Body of pancreas (tissue), 4 donors: ENCODE measurements around the gene GRIN1. TPM values are rescaled to one million over a fixed set of nuclear protein-coding genes. Genes with fewer than 3 reads are reported as not detected.

ENCODE experiments used
- ATAC-seq: fragments of 150-250 bp; one replicate; pipeline ENCODE4 v1.9.1; 2016
- DNase-seq, 4 donors: peaks; one replicate each; pipeline ENCODE4 v3.0.0-alpha.2; 2019
- H3K27ac ChIP-seq, 4 donors: fragments of 200-600 bp; sonication (generic); 1 replicate in 3 of 4; 2 replicates in 1 of 4; pipeline versions ENCODE4 v1.5.1 to v1.6.1; 2016 to 2019; ENCODE audit warnings: mild to moderate bottlenecking in 1 of 4, mixed read lengths in 1 of 4, moderate library complexity in 1 of 4
- H3K27me3 ChIP-seq, 2 donors: fragments of 200-600 bp; sonication (generic); one replicate each; pipeline ENCODE4 v1.6.0; 2016; ENCODE audit warnings: mild to moderate bottlenecking in 1 of 2
- H3K36me3 ChIP-seq, 2 donors: fragments of 200-600 bp; sonication (generic); replicated peaks in 1 of 2; 2 replicates each; pipeline ENCODE4 v1.5.1; 2016; ENCODE audit warnings: low read depth in 2 of 2; ENCODE audit not compliant: insufficient read depth in 1 of 2
- H3K4me1 ChIP-seq: fragments of 200-600 bp; sonication (generic); one replicate; pipeline ENCODE4 v1.6.0; 2016
- H3K4me3 ChIP-seq, 2 donors: fragments of 200-600 bp; sonication (generic); 1 replicate in 1 of 2; 2 replicates in 1 of 2; pipeline ENCODE4 v1.5.1; 2016 to 2019
- H3K9me3 ChIP-seq, 3 donors: fragments of 200-600 bp; sonication (generic); 1 replicate in 2 of 3; 2 replicates in 1 of 3; pipeline ENCODE4 v1.5.1; 2016
- POLR2A ChIP-seq, 3 donors: fragments of 450-650 bp; IDR thresholded peaks; one replicate each; pipeline ENCODE4 v1.6.1; 2016; ENCODE audit warnings: antibody characterized with exemption in 3 of 3, mild to moderate bottlenecking in 2 of 3
- WGBS, 2 donors: methylation state at CpG; one replicate each; pipeline ENCODE4 v1.1.5; 2017; 5-methylcytosine and 5-hydroxymethylcytosine counted together
- intact Hi-C: fragments of 100-400 bp; cut with DNase I; formaldehyde crosslinking; loops from one replicate; pipeline ENCODE4 v1.15.1; 2023
- total RNA-seq, 2 donors: library from RNA; depleted of rRNA; stranded (reverse); fragments of >200 nt; gene quantifications; one replicate each; pipeline ENCODE4 v1.1.0, GENCODE V29; 2016
- TF ChIP-seq, protein P1 (sequence below), 7 experiments: fragments of 450-650 bp in 4 of 7; fragments of 200-600 bp in 3 of 7; sonication (generic) in 3 of 7; IDR thresholded peaks; one replicate each; pipeline ENCODE4 v1.5.1; 2016 to 2019; ENCODE audit warnings: antibody characterized with exemption in 7 of 7

The GRIN1 gene
- total RNA-seq, 2 donors from 2014 or later, result not detected

DNA sequence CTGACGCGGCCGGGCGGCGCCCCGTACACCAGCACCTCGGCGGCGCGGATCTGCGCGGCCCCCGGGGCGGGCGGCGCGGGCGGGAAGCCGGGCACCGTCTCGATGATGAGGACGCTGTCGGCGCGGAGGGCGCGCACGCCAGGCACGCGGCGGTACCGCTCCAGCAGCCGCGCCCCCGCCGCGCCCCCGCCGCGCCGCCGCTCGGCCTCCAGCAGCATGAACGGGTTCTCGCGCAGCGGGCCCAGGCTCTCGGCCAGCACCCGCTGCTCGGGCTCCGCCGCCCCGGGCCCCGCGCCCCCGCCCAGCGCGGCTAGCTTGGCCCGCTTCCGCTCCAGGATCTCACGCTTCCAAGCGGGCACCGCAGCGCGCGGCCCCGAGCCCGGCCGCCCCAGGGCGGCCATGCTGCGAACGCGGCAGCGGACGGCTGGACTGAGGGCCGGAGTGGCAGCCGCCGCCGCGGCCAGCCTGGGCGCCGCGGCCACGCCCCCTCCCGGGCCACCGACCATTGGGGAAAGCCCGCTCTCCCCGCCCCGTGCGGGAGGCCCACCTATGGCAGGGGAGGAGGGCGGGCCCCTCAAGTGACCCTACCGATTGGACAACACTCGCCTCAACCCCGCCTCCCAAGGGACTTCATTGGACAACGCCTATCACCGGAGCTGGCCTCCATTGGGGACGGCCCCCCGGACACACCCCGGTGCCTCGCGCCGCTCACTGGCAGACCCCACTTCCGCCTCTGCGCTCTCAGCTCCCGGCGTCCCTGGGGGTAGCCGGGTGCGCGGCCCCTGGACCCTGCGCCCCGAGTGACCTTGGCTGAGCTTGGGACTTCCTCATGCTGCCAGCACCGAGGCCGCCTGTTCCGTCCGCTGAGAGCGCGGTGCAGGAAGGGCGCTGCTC lies 61.6 kb downstream of the GRIN1 start, which contains the start of gene TPRN:
Gene TPRN (minus strand): TSS at position 431 of the 894 bp plus-strand sequence. CDS start 30 bp downstream, at position 401.
- 0 to 1% methylated on average over 5 to 70 of the region's 118 CpGs for WGBS, 2 donors
- H3K27me3 ChIP-seq, result no peaks in the 10 kb centered on the region
- intact Hi-C loops, result no loop called here
- peak within 1 kb of the TSS; percentile 32 to 40 for H3K4me3 ChIP-seq
- peaks cover 80% of the 10 kb centered on the region for H3K4me1 ChIP-seq
- TF ChIP-seq POLR2A (IDR thresholded peaks at IDR 0.05), result peak; percentile 75 to 96 (median 77)
- TF ChIP-seq, protein P1, sequence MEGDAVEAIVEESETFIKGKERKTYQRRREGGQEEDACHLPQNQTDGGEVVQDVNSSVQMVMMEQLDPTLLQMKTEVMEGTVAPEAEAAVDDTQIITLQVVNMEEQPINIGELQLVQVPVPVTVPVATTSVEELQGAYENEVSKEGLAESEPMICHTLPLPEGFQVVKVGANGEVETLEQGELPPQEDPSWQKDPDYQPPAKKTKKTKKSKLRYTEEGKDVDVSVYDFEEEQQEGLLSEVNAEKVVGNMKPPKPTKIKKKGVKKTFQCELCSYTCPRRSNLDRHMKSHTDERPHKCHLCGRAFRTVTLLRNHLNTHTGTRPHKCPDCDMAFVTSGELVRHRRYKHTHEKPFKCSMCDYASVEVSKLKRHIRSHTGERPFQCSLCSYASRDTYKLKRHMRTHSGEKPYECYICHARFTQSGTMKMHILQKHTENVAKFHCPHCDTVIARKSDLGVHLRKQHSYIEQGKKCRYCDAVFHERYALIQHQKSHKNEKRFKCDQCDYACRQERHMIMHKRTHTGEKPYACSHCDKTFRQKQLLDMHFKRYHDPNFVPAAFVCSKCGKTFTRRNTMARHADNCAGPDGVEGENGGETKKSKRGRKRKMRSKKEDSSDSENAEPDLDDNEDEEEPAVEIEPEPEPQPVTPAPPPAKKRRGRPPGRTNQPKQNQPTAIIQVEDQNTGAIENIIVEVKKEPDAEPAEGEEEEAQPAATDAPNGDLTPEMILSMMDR (IDR thresholded peaks at IDR 0.05), result peak in 1 of 7 experiments; percentile 5
- no peaks in the 10 kb centered on the region for H3K9me3 ChIP-seq
- H3K27ac ChIP-seq, result peak within 1 kb of the TSS; percentile 92 to 99 (median 92)
- ATAC-seq (peak; percentile 87), DNase-seq (peak; percentile 99 to 100 (median 100))
- H3K36me3 ChIP-seq, result no peaks in the 10 kb centered on the region

DNA sequence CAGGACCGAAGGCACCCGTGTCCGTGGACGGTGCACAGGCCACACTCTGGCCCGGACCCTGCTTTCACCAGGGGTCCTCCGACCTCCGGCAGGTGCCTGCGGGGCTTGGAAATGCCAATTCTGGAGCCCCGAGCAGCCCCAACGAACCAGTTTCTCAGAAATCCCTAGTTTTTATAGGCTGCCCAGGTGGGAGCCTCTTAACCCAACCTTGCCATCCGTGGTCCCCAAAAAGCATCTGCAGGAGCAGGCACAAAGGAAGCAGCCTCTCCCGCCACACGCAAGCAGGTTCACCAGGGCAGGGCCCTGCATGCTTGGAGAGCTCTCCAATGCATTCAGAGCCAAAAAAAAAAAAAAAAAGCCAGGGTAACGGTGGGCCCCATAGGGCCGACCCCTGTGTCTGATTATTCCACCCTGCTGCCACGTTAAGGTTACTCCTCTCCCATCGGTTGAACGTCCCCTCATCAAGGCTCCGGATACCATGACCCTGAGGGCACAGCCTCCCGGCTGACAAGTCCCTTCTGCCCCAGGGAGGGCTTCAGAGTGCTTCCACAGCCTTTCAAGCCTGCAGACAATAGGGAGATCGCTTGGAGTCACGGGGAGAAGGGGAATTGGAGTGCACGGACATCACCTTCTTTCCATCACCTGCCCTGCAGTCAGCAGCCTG lies 62.4 kb downstream of the GRIN1 start:
- Histone ChIP-seq H3K27me3 (no peaks in the 10 kb centered on the region), H3K27ac (peak overlapping the region; percentile 70 to 89 (median 81)), H3K36me3 (no peaks in the 10 kb centered on the region), H3K9me3 (no peaks in the 10 kb centered on the region), H3K4me3 (peak overlapping the region in 1 of 2 donors; percentile 18), H3K4me1 (peaks cover 80% of the 10 kb centered on the region)
- intact Hi-C loops, result no loop called here
- 12 to 26% methylated on average over 10 to 23 of the region's 23 CpGs for WGBS, 2 donors
- no peak for TF ChIP-seq POLR2A (IDR thresholded peaks at IDR 0.05)
- TF ChIP-seq, protein P1 (IDR thresholded peaks at IDR 0.05), result no peak
- ATAC-seq (no peak), DNase-seq (no peak)

DNA sequence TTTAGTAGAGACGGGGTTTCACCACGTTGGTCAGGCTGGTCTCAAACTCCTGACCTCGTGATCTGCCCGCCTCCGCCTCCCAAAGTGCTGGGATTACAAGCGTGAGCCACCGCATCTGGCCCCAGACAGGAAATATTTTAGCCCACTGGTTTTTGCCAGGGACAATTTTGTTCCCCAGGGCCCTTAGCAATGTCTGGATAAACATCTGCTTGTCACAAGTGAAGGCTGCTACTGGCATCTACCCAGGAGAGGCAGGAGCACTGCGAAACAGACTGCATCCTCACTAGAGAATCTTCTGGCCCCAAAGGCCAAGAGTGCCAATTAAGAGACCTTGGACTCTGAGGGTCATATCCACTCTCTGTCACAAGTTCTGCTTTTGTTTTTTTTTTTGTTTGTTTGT lies 64.0 kb downstream of the GRIN1 start:
- DNase-seq (no peak), ATAC-seq (no peak)
- Histone ChIP-seq H3K36me3 (no peaks in the 10 kb centered on the region), H3K9me3 (no peaks in the 10 kb centered on the region), H3K4me3 (no peak overlapping the region), H3K27me3 (no peaks in the 10 kb centered on the region), H3K4me1 (peaks cover 70% of the 10 kb centered on the region), H3K27ac (no peak overlapping the region)
- WGBS, 2 donors, result 75 to 78% methylated on average over 8 of the region's 8 CpGs
- no peak for TF ChIP-seq POLR2A (IDR thresholded peaks at IDR 0.05)
- TF ChIP-seq, protein P1 (IDR thresholded peaks at IDR 0.05), result no peak
- intact Hi-C loops, result no loop called here

DNA sequence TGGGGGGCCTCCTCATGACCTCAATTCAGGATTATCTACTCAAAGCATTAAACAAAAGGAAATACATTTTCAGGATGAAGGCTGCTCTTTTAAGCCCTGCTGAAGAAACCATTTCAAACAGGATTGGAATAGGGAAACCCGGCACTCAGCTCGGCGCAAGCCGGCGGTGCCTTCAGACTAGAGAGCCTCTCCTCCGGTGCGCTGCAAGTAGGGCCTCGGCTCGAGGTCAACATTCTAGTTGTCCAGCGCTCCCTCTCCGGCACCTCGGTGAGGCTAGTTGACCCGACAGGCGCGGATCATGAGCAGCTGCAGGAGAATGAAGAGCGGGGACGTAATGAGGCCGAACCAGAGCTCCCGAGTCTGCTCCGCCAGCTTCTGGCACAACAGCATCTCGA lies 65.8 kb downstream of the GRIN1 start:
- ATAC-seq (no peak), DNase-seq (no peak)
- Histone ChIP-seq H3K27me3 (no peaks in the 10 kb centered on the region), H3K36me3 (no peaks in the 10 kb centered on the region), H3K27ac (peak overlapping the region; percentile 73 to 90 (median 82)), H3K9me3 (no peaks in the 10 kb centered on the region), H3K4me3 (peak overlapping the region; percentile 83 to 97), H3K4me1 (peaks cover 53% of the 10 kb centered on the region)
- WGBS, 2 donors, result 8 to 23% methylated on average over 9 to 21 of the region's 21 CpGs
- TF ChIP-seq, protein P1 (IDR thresholded peaks at IDR 0.05), result no peak
- TF ChIP-seq POLR2A (IDR thresholded peaks at IDR 0.05), result no peak
- intact Hi-C loops, result no loop called here
